ENCODE results near the gene CPSF6. TPM values are rescaled to one million over a fixed set of nuclear protein-coding genes. Genes with fewer than 3 reads are reported as not detected.
A peak's percentile ranks its signal among the peaks of the same experiment; 100 is the strongest.

Gene CPSF6
- total RNA-seq, 1 experiment from 2014 or later = 124 TPM

GRCh38 chr12:69275471-69275891 is 36.1 kb downstream of the CPSF6 start:
- no peak for ATAC-seq

DNA sequence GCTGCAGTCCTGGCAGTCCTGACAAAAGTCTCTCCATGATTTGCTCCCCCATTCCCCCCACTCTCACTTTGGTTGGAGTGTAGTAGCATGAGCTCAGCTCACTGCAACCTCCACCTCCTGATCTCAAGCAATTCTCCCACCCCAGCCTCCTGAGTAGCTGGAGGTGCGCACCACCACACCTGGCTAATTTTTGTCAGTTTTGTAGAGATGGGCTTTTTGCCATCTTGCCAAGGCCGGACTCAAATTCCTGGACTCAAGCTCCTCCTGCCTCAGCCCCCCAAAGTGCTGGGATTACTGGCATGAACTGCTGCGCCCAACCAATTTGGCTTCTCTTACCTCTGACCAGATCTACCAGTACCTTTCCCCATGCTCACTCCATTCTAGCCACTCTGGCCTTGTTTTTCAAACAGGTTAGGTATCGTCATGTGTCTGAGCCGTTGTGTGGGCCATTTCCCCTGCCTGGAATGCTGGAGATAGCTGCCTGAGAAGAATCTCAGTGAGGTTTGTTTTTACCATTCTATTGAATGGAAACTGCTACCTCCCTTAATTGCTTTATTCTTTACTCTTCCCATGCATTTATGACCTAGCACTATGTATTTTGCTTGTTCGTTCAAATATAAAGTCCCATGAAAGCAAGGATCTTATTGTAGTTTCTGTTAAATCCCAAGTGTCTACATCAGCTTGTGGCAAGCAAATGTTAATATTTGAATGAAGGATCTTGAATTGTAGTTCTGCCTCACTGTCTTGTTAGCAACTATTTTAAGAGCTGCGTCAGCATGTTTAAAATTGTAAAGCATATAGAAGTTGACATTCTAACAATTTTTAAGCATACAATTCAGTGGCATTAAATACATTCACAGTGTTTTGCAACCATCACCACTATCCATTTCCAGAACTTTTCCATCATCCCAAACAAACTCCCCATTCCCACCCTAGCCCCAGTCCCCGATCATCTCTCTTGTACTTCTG is 39.7 kb downstream of the CPSF6 start:
- no peak overlapping the region for H3K4me3 Mint-ChIP-seq
- peak; percentile 8 for ATAC-seq
- ChIA-PET POLR2A (no interaction called here), CTCF (interaction anchor here (0.6 to 1.9 kb wide), 3 partner anchors 12 to 122 kb away, joined by 4 to 6 read pairs (median 5); no protein-coding TSS in a partner anchor)
- H3K27me3 Mint-ChIP-seq (ENCODE audit: low read depth) = no peaks in the 10 kb centered on the region; the same call in 1 of the 2 replicates
- peaks cover 7% of the 10 kb centered on the region for H3K4me1 Mint-ChIP-seq
- H3K27ac Mint-ChIP-seq = no peak overlapping the region
- DNase-seq (ENCODE audit: low spot score) = no peak
- H3K36me3 Mint-ChIP-seq = no peaks in the 10 kb centered on the region
- H3K9me3 Mint-ChIP-seq = no peaks in the 10 kb centered on the region
- no peak for TF ChIP-seq NFATC4 (CRISPR knock-in tag; IDR thresholded peaks at IDR 0.05)
- no peak for TF ChIP-seq TP53 (CRISPR knock-in tag; IDR thresholded peaks at IDR 0.05)
- TF ChIP-seq NFE2L1 (CRISPR knock-in tag; IDR thresholded peaks at IDR 0.05) = no peak
- TF ChIP-seq E2F4 (CRISPR knock-in tag; IDR thresholded peaks at IDR 0.05; ENCODE audit: borderline replicate concordance, low read depth) = no peak
- TF ChIP-seq SOX15 (CRISPR knock-in tag; IDR thresholded peaks at IDR 0.05) = no peak
- no peak for TF ChIP-seq ZNF263 (CRISPR knock-in tag; IDR thresholded peaks at IDR 0.05; ENCODE audit: low read depth)
- TF ChIP-seq, protein P1, sequence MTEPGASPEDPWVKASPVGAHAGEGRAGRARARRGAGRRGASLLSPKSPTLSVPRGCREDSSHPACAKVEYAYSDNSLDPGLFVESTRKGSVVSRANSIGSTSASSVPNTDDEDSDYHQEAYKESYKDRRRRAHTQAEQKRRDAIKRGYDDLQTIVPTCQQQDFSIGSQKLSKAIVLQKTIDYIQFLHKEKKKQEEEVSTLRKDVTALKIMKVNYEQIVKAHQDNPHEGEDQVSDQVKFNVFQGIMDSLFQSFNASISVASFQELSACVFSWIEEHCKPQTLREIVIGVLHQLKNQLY (CRISPR knock-in tag; IDR thresholded peaks at IDR 0.05) = no peak
- TF ChIP-seq NR2C2 (CRISPR knock-in tag; IDR thresholded peaks at IDR 0.05) = no peak

More at GRCh38 chr12:69275471-69275891, 36.1 kb downstream of the CPSF6 start:
- Mint-ChIP-seq H3K27ac (no peak overlapping the region), H3K36me3 (peaks cover 10% of the 10 kb centered on the region), H3K4me3 (no peak overlapping the region), H3K9me3 (no peaks in the 10 kb centered on the region), H3K4me1 (peaks cover 6% of the 10 kb centered on the region; the same call in 1 of the 2 replicates), H3K27me3 (ENCODE audit: low read depth) (no peaks in the 10 kb centered on the region)
- ChIA-PET POLR2A (no interaction called here), CTCF (interaction anchor here (1.4 to 2.4 kb wide), 2 partner anchors 21 to 119 kb away, joined by 4 to 6 read pairs; no protein-coding TSS in a partner anchor)
- TF ChIP-seq, protein P2, sequence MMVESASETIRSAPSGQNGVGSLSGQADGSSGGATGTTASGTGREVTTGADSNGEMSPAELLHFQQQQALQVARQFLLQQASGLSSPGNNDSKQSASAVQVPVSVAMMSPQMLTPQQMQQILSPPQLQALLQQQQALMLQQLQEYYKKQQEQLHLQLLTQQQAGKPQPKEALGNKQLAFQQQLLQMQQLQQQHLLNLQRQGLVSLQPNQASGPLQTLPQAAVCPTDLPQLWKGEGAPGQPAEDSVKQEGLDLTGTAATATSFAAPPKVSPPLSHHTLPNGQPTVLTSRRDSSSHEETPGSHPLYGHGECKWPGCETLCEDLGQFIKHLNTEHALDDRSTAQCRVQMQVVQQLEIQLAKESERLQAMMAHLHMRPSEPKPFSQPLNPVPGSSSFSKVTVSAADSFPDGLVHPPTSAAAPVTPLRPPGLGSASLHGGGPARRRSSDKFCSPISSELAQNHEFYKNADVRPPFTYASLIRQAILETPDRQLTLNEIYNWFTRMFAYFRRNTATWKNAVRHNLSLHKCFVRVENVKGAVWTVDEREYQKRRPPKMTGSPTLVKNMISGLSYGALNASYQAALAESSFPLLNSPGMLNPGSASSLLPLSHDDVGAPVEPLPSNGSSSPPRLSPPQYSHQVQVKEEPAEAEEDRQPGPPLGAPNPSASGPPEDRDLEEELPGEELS (CRISPR knock-in tag; IDR thresholded peaks at IDR 0.05) = no peak
- TF ChIP-seq SMAD4 (CRISPR knock-in tag; IDR thresholded peaks at IDR 0.05) (no peak), E2F4 (CRISPR knock-in tag; IDR thresholded peaks at IDR 0.05; ENCODE audit: borderline replicate concordance, low read depth) (no peak), ZNF671 (CRISPR knock-in tag; IDR thresholded peaks at IDR 0.05) (no peak), PREB (CRISPR knock-in tag; IDR thresholded peaks at IDR 0.05; ENCODE audit: borderline replicate concordance) (no peak), PRDM15 (CRISPR knock-in tag; IDR thresholded peaks at IDR 0.05) (no peak)
- DNase-seq (ENCODE audit: low spot score) = no peak
